ENCODE measurements around the gene RBM33.

DNA sequence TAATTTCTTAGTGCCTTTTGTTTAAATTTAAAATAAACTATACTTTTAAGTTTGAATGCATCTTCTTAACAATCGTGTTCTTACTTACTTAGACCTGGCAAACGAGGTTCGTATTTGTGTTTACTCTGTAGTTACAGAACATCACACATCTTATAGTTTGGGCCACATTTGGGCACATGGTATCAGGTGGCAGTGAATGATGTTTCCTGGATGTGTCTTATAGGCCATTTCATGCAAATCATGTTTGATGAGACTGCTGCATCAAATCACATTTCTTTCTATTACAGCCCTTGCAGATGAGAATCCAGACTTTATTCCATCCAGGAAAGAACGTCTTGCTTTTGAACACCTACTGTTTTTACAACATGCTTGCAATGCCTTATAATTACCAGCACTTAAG lies 78.5 kb downstream of the RBM33 start:
- TF ChIP-seq ZNF263 (CRISPR knock-in tag; IDR thresholded peaks at IDR 0.05): no peak
- no peak for TF ChIP-seq RAD21 (CRISPR knock-in tag; IDR thresholded peaks at IDR 0.05)
- TF ChIP-seq, protein P1, sequence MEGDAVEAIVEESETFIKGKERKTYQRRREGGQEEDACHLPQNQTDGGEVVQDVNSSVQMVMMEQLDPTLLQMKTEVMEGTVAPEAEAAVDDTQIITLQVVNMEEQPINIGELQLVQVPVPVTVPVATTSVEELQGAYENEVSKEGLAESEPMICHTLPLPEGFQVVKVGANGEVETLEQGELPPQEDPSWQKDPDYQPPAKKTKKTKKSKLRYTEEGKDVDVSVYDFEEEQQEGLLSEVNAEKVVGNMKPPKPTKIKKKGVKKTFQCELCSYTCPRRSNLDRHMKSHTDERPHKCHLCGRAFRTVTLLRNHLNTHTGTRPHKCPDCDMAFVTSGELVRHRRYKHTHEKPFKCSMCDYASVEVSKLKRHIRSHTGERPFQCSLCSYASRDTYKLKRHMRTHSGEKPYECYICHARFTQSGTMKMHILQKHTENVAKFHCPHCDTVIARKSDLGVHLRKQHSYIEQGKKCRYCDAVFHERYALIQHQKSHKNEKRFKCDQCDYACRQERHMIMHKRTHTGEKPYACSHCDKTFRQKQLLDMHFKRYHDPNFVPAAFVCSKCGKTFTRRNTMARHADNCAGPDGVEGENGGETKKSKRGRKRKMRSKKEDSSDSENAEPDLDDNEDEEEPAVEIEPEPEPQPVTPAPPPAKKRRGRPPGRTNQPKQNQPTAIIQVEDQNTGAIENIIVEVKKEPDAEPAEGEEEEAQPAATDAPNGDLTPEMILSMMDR (CRISPR knock-in tag; IDR thresholded peaks at IDR 0.05): no peak
- TF ChIP-seq RBFOX2 (IDR thresholded peaks at IDR 0.05; ENCODE audit: low read depth, low read length): no peak
- TF ChIP-seq ZNF317 (CRISPR knock-in tag; IDR thresholded peaks at IDR 0.05): no peak
- TF ChIP-seq KLF16 (CRISPR knock-in tag; IDR thresholded peaks at IDR 0.05): no peak
- no peak for TF ChIP-seq NONO (IDR thresholded peaks at IDR 0.05)
- no peak for TF ChIP-seq NONO (CRISPR knock-in tag; conservative IDR thresholded peaks at IDR 0.05)
- no peak for TF ChIP-seq IKZF4 (CRISPR knock-in tag; IDR thresholded peaks at IDR 0.05; ENCODE audit: borderline replicate concordance, low read depth, not compliant biosample characterization)
- no peak for TF ChIP-seq TARDBP (CRISPR knock-in tag; IDR thresholded peaks at IDR 0.05)
- TF ChIP-seq, protein P2, sequence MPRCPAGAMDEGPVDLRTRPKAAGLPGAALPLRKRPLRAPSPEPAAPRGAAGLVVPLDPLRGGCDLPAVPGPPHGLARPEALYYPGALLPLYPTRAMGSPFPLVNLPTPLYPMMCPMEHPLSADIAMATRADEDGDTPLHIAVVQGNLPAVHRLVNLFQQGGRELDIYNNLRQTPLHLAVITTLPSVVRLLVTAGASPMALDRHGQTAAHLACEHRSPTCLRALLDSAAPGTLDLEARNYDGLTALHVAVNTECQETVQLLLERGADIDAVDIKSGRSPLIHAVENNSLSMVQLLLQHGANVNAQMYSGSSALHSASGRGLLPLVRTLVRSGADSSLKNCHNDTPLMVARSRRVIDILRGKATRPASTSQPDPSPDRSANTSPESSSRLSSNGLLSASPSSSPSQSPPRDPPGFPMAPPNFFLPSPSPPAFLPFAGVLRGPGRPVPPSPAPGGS (CRISPR knock-in tag; IDR thresholded peaks at IDR 0.05): no peak
- no peak for TF ChIP-seq BHLHE40 (IDR thresholded peaks at IDR 0.05; ENCODE audit: low read length)
- no peak for TF ChIP-seq KLF15 (CRISPR knock-in tag; IDR thresholded peaks at IDR 0.05; ENCODE audit: borderline replicate concordance)
- TF ChIP-seq HNRNPK (IDR thresholded peaks at IDR 0.05; ENCODE audit: low read depth, low read length, poor library complexity, severe bottlenecking): no peak
- no peak for TF ChIP-seq ZNF737 (CRISPR knock-in tag; IDR thresholded peaks at IDR 0.05; ENCODE audit: borderline replicate concordance)
